UCSD-AML1 (cell line): Measurements from ENCODE around the gene PIK3R5.
"Not testable (repeated sequence)": the region's sequence is repeated elsewhere in the genome, so short reads cannot be mapped to it uniquely, and the experiment has no call there.

Experiments
- DNase-seq: peaks from one replicate; lab custom pipeline; 2025; ENCODE audit not compliant: unreplicated experiment; lab: John Stamatoyannopoulos, UW

The PIK3R5 gene

GRCh38 chr17:8865811-8866210 is 99.7 kb downstream of the PIK3R5 start:
- no peak for DNase-seq

- DNase-seq, result no peak
Measured at GRCh38 chr17:8865385-8865784, 100.1 kb downstream of the PIK3R5 start.

GRCh38 chr17:8862213-8863056 is 103.1 kb downstream of the PIK3R5 start:
- no peak for DNase-seq

- DNase-seq, result no peak
Measured at GRCh38 chr17:8861495-8862181, 103.9 kb downstream of the PIK3R5 start.

GRCh38 chr17:8859804-8860430 is 105.6 kb downstream of the PIK3R5 start:
- no peak for DNase-seq

GRCh38 chr17:8859027-8859803 is 106.3 kb downstream of the PIK3R5 start:
- DNase-seq, result no peak

- peak; percentile 46 for DNase-seq
Measured at GRCh38 chr17:8857919-8858318, 107.6 kb downstream of the PIK3R5 start.

- DNase-seq, result no peak
Measured at GRCh38 chr17:8856869-8857575, 108.5 kb downstream of the PIK3R5 start.

- DNase-seq, result not testable (repeated sequence)
Measured at GRCh38 chr17:8856205-8856603, 109.3 kb downstream of the PIK3R5 start.

GRCh38 chr17:8855477-8856204 is 109.9 kb downstream of the PIK3R5 start:
- DNase-seq, result no peak

GRCh38 chr17:8851600-8851999 is 113.9 kb downstream of the PIK3R5 start:
- no peak for DNase-seq

GRCh38 chr17:8849311-8850041 is 116.0 kb downstream of the PIK3R5 start:
- DNase-seq, result no peak

GRCh38 chr17:8847891-8848290 is 117.6 kb downstream of the PIK3R5 start:
- DNase-seq, result no peak

GRCh38 chr17:8846768-8847211 is 118.7 kb downstream of the PIK3R5 start:
- no peak for DNase-seq

- no peak for DNase-seq
Measured at GRCh38 chr17:8844229-8845218, 121.0 kb downstream of the PIK3R5 start.

GRCh38 chr17:8843344-8843743 is 122.2 kb downstream of the PIK3R5 start:
- DNase-seq, result no peak

- no peak for DNase-seq
Measured at GRCh38 chr17:8841844-8842243, 123.7 kb downstream of the PIK3R5 start.

- no peak for DNase-seq
Measured at GRCh38 chr17:8839410-8839935, 126.0 kb downstream of the PIK3R5 start.
